Stomach (tissue), 9 donors: ENCODE results near the gene CBR3. TPM values are rescaled to one million over a fixed set of nuclear protein-coding genes. Genes with fewer than 3 reads are reported as not detected.
A peak's percentile ranks its signal among the peaks of the same experiment; 100 is the strongest.

Experiments
- DNase-seq, 2 donors: peaks; one replicate each; pipeline versions ENCODE4 v3.0.0 to v3.0.0-alpha.2; 2013 to 2019
- H3K27ac ChIP-seq, 5 donors: fragments of 200-600 bp in 4 of 5; sonication (generic) in 4 of 5; one replicate each; pipeline ENCODE4 v1.5.1; 2013 to 2019; ENCODE audit warnings: mild to moderate bottlenecking in 1 of 5, moderate library complexity in 1 of 5
- H3K27me3 ChIP-seq, 3 donors: fragments of 200-600 bp; sonication (generic); one replicate each; pipeline ENCODE4 v1.5.1; 2017 to 2019; ENCODE audit warnings: mixed run types in 1 of 3
- H3K36me3 ChIP-seq, 4 donors: fragments of 200-600 bp; sonication (generic); 1 replicate in 3 of 4; 2 replicates in 1 of 4; pipeline ENCODE4 v1.5.1; 2016 to 2019
- H3K4me1 ChIP-seq, 4 donors: fragments of 200-600 bp; sonication (generic); one replicate each; pipeline ENCODE4 v1.5.1; 2016 to 2019
- H3K4me3 ChIP-seq, 4 donors: fragments of 200-600 bp; sonication (generic) in 3 of 4; one replicate each; pipeline ENCODE4 v1.5.1; 2016 to 2019; ENCODE audit warnings: mild to moderate bottlenecking in 1 of 4
- H3K9me3 ChIP-seq, 4 donors: fragments of 200-600 bp; sonication (generic); one replicate each; pipeline ENCODE4 v1.5.1; 2016 to 2019
- EP300 ChIP-seq: sonication (generic); formaldehyde crosslinking; IDR thresholded peaks from one replicate; pipeline ENCODE4 v1.6.1; 2017; ENCODE audit warnings: antibody characterized with exemption
- POLR2A ChIP-seq, 4 donors: fragments of 450-650 bp; IDR thresholded peaks; one replicate each; pipeline ENCODE4 v1.6.1; 2016; ENCODE audit warnings: antibody characterized with exemption in 4 of 4, control low read depth in 2 of 4, mild to moderate bottlenecking in 1 of 4, moderate library complexity in 1 of 4
- POLR2AphosphoS5 ChIP-seq, 3 donors: sonication (generic); formaldehyde crosslinking; IDR thresholded peaks; one replicate each; pipeline ENCODE4 v1.6.1; 2016; ENCODE audit warnings: antibody characterized with exemption in 3 of 3
- WGBS, 5 donors: extraction: QIAGEN DNeasy Blood & Tissue Kit in 3 of 5; methylation state at CpG; one replicate each; pipeline versions ENCODE4 v1.1.5 to v1.1.7; 2013 to 2018; 5-methylcytosine and 5-hydroxymethylcytosine counted together
- intact Hi-C: fragments of 100-400 bp; cut with DNase I; formaldehyde crosslinking; loops from one replicate; pipeline ENCODE4 v1.15.1; 2023; ENCODE audit warnings: low total_unique reads
- polyA plus RNA-seq, 3 donors: library from polyadenylated mRNA; stranded (reverse); fragments of 200-250 nt; gene quantifications; one replicate each; pipeline ENCODE4 v1.2.3, GENCODE V29; 2013
- total RNA-seq, 5 donors: library from RNA; depleted of rRNA; stranded (reverse); fragments of >200 nt; gene quantifications; one replicate each; pipeline versions ENCODE4 v1.1.0 to v1.2.3, GENCODE V29; 2014 to 2016
- TF ChIP-seq, protein P1 (sequence below), 7 experiments: fragments of 450-650 bp in 4 of 7; fragments of 200-600 bp in 3 of 7; sonication (generic) in 3 of 7; IDR thresholded peaks; one replicate each; pipeline ENCODE4 v1.5.1; 2016 to 2019; ENCODE audit warnings: antibody characterized with exemption in 7 of 7, control low read depth in 2 of 7, mild to moderate bottlenecking in 1 of 7
- donor health status: healthy with polysubstance abuse.
- donor health status: Bipolar disorder and iron deficiency.
- donor health status: healthy.

CBR3 gene
- total and polyA plus RNA-seq, 8 donors = 1.1 to 32.8 (median 5.5) TPM; not detected in 2

DNA sequence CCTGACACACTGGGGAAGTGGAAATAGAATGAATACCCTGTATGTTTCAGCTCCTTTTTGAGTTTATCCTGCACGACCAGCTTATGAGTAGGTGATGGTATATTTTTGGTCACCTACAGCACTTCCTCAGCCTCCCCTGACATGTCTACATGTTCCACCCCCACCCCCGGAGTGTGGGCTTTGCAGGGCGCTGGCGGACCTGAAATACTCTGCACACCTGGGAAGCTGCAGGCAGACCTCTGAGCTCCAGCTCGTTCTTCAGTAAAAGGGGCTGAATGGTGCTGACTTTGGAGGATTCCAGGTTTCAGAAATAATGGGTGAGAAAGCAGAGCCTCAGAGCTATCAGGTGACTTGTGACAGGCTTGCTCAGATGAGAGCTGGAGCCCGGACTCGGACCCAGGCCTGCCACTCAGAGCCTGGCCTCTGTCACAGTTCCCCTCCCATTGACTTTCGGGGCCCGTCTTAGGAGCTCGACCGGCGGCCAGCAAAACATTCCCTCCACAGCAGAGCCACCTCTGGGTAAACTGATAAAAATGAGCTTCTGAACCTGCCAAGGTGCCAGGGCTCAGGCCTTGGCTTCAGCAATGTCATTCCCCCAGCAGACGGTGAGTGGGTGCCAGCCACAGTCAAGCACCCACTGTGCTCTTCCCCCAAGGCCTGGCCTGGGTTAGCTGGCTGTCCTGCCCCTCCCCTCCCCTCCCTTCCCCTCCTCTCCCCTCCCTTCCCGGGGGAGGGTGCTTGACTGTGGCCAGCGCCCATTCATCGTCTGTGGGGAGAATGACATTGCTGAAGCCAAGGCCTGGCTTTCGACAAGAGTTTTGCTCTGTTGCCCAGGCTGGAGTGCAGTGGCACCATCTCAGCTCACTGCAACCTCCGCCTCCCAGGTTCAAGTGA, 51.9 kb downstream of the CBR3 start:
- TF ChIP-seq, protein P1, sequence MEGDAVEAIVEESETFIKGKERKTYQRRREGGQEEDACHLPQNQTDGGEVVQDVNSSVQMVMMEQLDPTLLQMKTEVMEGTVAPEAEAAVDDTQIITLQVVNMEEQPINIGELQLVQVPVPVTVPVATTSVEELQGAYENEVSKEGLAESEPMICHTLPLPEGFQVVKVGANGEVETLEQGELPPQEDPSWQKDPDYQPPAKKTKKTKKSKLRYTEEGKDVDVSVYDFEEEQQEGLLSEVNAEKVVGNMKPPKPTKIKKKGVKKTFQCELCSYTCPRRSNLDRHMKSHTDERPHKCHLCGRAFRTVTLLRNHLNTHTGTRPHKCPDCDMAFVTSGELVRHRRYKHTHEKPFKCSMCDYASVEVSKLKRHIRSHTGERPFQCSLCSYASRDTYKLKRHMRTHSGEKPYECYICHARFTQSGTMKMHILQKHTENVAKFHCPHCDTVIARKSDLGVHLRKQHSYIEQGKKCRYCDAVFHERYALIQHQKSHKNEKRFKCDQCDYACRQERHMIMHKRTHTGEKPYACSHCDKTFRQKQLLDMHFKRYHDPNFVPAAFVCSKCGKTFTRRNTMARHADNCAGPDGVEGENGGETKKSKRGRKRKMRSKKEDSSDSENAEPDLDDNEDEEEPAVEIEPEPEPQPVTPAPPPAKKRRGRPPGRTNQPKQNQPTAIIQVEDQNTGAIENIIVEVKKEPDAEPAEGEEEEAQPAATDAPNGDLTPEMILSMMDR (IDR thresholded peaks at IDR 0.05) = no peak
- TF ChIP-seq POLR2AphosphoS5 (IDR thresholded peaks at IDR 0.05) (no peak), EP300 (no peak), POLR2A (IDR thresholded peaks at IDR 0.05) (no peak)
- Histone ChIP-seq H3K4me1 (peaks cover 19 to 52% (median 37%) of the 10 kb centered on the region in 4 donors), H3K36me3 (peaks cover 6 to 17% (median 12%) of the 10 kb centered on the region in 4 donors), H3K9me3 (no peaks in the 10 kb centered on the region), H3K4me3 (no peak overlapping the region), H3K27ac (peak overlapping the region; percentile 48 to 77 (median 65)), H3K27me3 (no peaks in the 10 kb centered on the region)
- 40 to 57% (median 51%) methylated on average over 11 to 18 of the region's 18 CpGs for WGBS, 5 donors
- no peak for DNase-seq
- intact Hi-C loops = no loop called here

DNA sequence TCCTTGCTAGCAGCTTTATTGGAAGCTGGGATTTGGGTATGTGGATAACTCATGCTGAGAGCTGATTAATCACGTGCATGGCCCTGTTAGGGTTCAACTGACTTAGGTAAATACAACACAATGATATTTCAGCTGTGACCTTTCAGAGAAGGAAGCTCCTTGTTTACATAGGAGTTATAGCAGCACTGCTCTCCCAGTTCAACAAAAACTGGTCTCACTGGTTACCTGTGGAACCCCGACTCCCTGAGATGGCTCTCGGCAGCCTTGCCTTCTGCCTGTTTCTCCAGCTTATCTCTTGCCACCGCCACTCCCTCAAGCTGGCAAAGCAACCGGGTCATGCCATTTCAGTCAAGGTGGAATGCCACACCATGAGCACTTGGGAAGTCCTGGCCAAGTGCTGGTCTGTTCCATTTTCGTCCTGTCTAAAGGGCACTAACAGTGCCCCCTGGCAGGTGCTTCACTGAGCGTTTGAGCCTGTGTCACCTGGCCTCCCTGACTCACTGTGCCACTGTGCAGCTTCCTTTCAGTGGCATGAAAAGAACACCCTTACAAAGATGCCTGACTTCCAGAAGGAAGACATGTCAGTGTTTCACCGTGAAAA, 53.3 kb downstream of the CBR3 start:
- DNase-seq = peak; percentile 58 to 90
- H3K36me3 ChIP-seq = peaks cover 2 to 17% (median 11%) of the 10 kb centered on the region in 4 donors
- peak overlapping the region; percentile 17 to 77 (median 65) for H3K27ac ChIP-seq
- peaks cover 19 to 52% (median 37%) of the 10 kb centered on the region in 4 donors for H3K4me1 ChIP-seq
- no peaks in the 10 kb centered on the region for H3K27me3 ChIP-seq
- intact Hi-C loops = no loop called here
- 27 to 47% (median 40%) methylated on average over 8 of the region's 8 CpGs for WGBS, 5 donors
- no peaks in the 10 kb centered on the region for H3K9me3 ChIP-seq
- TF ChIP-seq, protein P1 (IDR thresholded peaks at IDR 0.05) = peak in 1 of 7 experiments; percentile 25
- TF ChIP-seq POLR2AphosphoS5 (IDR thresholded peaks at IDR 0.05) (peak in 2 of 3 donors; percentile 48 to 76), EP300 (no peak), POLR2A (IDR thresholded peaks at IDR 0.05) (no peak)
- H3K4me3 ChIP-seq = no peak overlapping the region

DNA sequence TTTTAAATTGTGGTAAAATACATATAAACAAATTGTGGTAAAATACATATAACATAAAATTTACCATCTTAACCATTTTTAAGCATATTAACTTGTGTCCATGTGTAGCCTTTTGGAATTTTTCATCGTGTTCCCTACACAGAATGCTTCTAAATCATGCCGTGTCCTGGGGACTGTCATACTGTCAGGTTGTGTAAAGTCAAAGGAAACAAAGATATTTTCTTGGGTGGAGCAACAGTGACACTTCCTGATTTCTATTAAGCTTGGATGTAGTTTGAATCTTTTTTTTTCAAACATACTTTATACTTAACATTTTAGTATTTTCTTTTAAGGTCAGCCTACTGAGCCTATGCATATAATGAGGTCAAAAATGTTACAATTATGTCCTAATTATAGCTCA, 54.1 kb downstream of the CBR3 start:
- no peak for DNase-seq
- H3K9me3 ChIP-seq = no peaks in the 10 kb centered on the region
- intact Hi-C loops = no loop called here
- H3K4me1 ChIP-seq = peaks cover 23 to 59% (median 41%) of the 10 kb centered on the region in 4 donors
- H3K27me3 ChIP-seq = no peaks in the 10 kb centered on the region
- peaks cover 2 to 12% (median 8%) of the 10 kb centered on the region in 4 donors for H3K36me3 ChIP-seq
- WGBS, 5 donors = 18 to 26% (median 22%) methylated on average over 2 of the region's 2 CpGs
- H3K27ac ChIP-seq = peak overlapping the region in 4 of 5 donors; percentile 63 to 77 (median 70)
- H3K4me3 ChIP-seq = no peak overlapping the region
- TF ChIP-seq POLR2A (IDR thresholded peaks at IDR 0.05) = no peak
- no peak for TF ChIP-seq POLR2AphosphoS5 (IDR thresholded peaks at IDR 0.05)
- TF ChIP-seq EP300 = no peak
- TF ChIP-seq, protein P1 (IDR thresholded peaks at IDR 0.05) = no peak

DNA sequence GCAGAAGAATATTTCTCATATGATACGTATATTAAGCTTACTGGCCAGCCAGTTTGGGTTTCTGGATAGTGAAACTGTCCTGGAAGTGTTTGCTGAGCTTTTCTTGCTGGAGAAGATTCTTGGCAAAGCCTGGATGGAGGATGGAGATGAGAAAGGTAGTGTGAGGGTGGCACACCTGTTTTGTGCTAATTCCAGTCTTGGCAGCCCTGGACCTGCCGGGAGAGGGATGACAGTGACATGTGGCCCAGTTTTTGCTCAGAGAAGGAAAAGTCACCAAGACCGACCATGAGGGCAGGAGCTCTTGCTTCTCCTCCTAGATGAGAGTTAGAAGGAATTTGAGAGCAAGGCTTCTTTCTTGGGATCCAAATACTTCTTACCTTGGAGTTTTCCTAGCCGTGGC, 55.9 kb downstream of the CBR3 start:
- Histone ChIP-seq H3K9me3 (no peaks in the 10 kb centered on the region), H3K4me1 (peaks cover 40 to 77% (median 54%) of the 10 kb centered on the region in 4 donors), H3K27ac (no peak overlapping the region), H3K4me3 (no peak overlapping the region), H3K36me3 (no peaks in the 10 kb centered on the region), H3K27me3 (no peaks in the 10 kb centered on the region)
- intact Hi-C loops = no loop called here
- WGBS, 5 donors = 77 to 95% (median 92%) methylated on average over 4 of the region's 4 CpGs
- TF ChIP-seq POLR2AphosphoS5 (IDR thresholded peaks at IDR 0.05) (no peak), POLR2A (IDR thresholded peaks at IDR 0.05) (no peak), EP300 (no peak)
- TF ChIP-seq, protein P1 (IDR thresholded peaks at IDR 0.05) = no peak
- no peak for DNase-seq
